Natural killer cell (primary cell): Measurements from ENCODE around the gene ATP5MK. TPM values are rescaled to one million over a fixed set of nuclear protein-coding genes. Genes with fewer than 3 reads are reported as not detected.

Source experiments
- ATAC-seq, 3 donors: fragments of 150-1000 bp in 2 of 3; fragments of 200-7000 bp in 1 of 3; cut with Tn5 transposase; 1 replicate in 1 of 3; 2 replicates in 2 of 3; pipeline ENCODE4 v1.10.0; 2021; ENCODE audit warnings: mild to moderate bottlenecking in 2 of 3, moderate library complexity in 2 of 3
- DNase-seq, 2 donors: peaks; one replicate each; pipeline versions ENCODE4 v3.0.0 to v3.0.0-alpha.2; 2013 to 2021; ENCODE audit warnings: mixed read lengths in 1 of 2
- H3K27ac ChIP-seq: one replicate; pipeline ENCODE4 v1.5.1; 2013; ENCODE audit warnings: mild to moderate bottlenecking, low read length
- H3K27me3 ChIP-seq: one replicate; pipeline ENCODE4 v1.6.1; 2013; ENCODE audit warnings: low read length; ENCODE audit not compliant: control insufficient read depth, insufficient read depth
- H3K36me3 ChIP-seq: one replicate; pipeline ENCODE4 v1.6.1; 2013; ENCODE audit warnings: low read length; ENCODE audit not compliant: control insufficient read depth, insufficient read depth
- H3K4me1 ChIP-seq: one replicate; pipeline ENCODE4 v1.6.1; 2013; ENCODE audit warnings: low read length; ENCODE audit not compliant: control insufficient read depth, insufficient read depth
- H3K4me3 ChIP-seq: one replicate; pipeline ENCODE4 v1.5.1; 2013; ENCODE audit warnings: low read length
- H3K9me3 ChIP-seq: one replicate; pipeline ENCODE4 v1.6.1; 2013; ENCODE audit warnings: low read length; ENCODE audit not compliant: control insufficient read depth, insufficient read depth
- H3K27ac Mint-ChIP-seq, 2 donors: one replicate each; pipeline ENCODE4 v1.8.0; 2022; ENCODE audit warnings: mild to moderate bottlenecking in 2 of 2, mixed read lengths in 2 of 2, moderate library complexity in 1 of 2
- H3K27me3 Mint-ChIP-seq, 2 donors: one replicate each; pipeline ENCODE4 v1.8.0; 2022; ENCODE audit warnings: low read depth in 2 of 2, mixed read lengths in 2 of 2
- H3K36me3 Mint-ChIP-seq: one replicate; pipeline ENCODE4 v1.8.0; 2022; ENCODE audit warnings: mixed read lengths
- H3K4me1 Mint-ChIP-seq, 2 donors: one replicate each; pipeline ENCODE4 v1.8.0; 2022; ENCODE audit warnings: mixed read lengths in 2 of 2
- H3K4me3 Mint-ChIP-seq: one replicate; pipeline ENCODE4 v1.8.0; 2022; ENCODE audit warnings: mild to moderate bottlenecking, moderate library complexity, mixed read lengths
- H3K9me3 Mint-ChIP-seq, 2 donors: one replicate each; pipeline ENCODE4 v1.8.0; 2022; ENCODE audit warnings: mixed read lengths in 2 of 2
- WGBS: methylation state at CpG from one replicate; pipeline ENCODE4 v1.1.7; 2013; ENCODE audit warnings: missing lambda C conversion rate; ENCODE audit not compliant: insufficient coverage; 5-methylcytosine and 5-hydroxymethylcytosine counted together
- intact Hi-C: fragments of 100-400 bp; cut with micrococcal nuclease; formaldehyde crosslinking; loops from one replicate; pipeline ENCODE4 v1.14.2; 2022
- total RNA-seq, 4 donors: library from RNA; stranded (reverse); fragments of 120-200 nt in 1 of 4; gene quantifications; one replicate each; pipeline versions ENCODE4 v1.2.3 to v1.2.4, GENCODE V29; 2013 to 2022
- TF ChIP-seq, protein P1 (sequence below): fragments of 200-600 bp; IDR thresholded peaks from one replicate; pipeline ENCODE4 v1.8.0; 2022; ENCODE audit warnings: antibody characterized with exemption

ATP5MK gene
- total RNA-seq, 3 donors from 2014 or later (not counting 1 experiment from before 2014, with no cell fraction given): 121 to 157 (median 154) TPM

DNA sequence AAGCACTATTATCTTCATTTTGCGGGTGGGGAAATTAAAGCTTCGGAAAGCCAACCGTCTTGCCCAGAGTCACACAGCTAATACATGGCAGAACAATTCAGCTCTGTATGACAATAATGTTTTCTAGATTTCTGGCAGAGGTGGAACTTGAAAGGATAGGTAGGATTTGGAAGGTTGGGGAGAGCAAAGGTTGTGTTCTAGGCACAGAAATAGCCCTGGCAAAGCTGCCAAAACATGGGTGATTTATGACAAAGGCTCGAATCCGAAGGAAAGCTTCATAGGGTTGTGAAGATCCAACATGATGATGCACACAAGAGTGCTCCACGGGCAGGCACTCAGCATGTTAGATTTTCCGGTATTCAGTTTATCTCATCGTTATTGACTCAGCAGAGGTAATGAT lies 19.3 kb upstream of the ATP5MK start:
- no peaks in the 10 kb centered on the region for H3K4me1 Mint-ChIP-seq
- DNase-seq (no peak), ATAC-seq (no peak)
- no peak overlapping the region for H3K4me3 ChIP-seq
- H3K27ac Mint-ChIP-seq: no peak overlapping the region
- H3K27ac ChIP-seq: no peak overlapping the region
- TF ChIP-seq, protein P1, sequence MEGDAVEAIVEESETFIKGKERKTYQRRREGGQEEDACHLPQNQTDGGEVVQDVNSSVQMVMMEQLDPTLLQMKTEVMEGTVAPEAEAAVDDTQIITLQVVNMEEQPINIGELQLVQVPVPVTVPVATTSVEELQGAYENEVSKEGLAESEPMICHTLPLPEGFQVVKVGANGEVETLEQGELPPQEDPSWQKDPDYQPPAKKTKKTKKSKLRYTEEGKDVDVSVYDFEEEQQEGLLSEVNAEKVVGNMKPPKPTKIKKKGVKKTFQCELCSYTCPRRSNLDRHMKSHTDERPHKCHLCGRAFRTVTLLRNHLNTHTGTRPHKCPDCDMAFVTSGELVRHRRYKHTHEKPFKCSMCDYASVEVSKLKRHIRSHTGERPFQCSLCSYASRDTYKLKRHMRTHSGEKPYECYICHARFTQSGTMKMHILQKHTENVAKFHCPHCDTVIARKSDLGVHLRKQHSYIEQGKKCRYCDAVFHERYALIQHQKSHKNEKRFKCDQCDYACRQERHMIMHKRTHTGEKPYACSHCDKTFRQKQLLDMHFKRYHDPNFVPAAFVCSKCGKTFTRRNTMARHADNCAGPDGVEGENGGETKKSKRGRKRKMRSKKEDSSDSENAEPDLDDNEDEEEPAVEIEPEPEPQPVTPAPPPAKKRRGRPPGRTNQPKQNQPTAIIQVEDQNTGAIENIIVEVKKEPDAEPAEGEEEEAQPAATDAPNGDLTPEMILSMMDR: no peak
- no peak overlapping the region for H3K4me3 Mint-ChIP-seq
- H3K4me1 ChIP-seq: no peaks in the 10 kb centered on the region
- no peaks in the 10 kb centered on the region for H3K27me3 Mint-ChIP-seq
- H3K9me3 ChIP-seq: no peaks in the 10 kb centered on the region
- WGBS: 91% methylated on average over 8 of the region's 8 CpGs
- H3K9me3 Mint-ChIP-seq: no peaks in the 10 kb centered on the region
- intact Hi-C loops: no loop called here
- no peaks in the 10 kb centered on the region for H3K27me3 ChIP-seq
- peaks cover 24% of the 10 kb centered on the region for H3K36me3 Mint-ChIP-seq
- H3K36me3 ChIP-seq: peaks cover 84% of the 10 kb centered on the region

DNA sequence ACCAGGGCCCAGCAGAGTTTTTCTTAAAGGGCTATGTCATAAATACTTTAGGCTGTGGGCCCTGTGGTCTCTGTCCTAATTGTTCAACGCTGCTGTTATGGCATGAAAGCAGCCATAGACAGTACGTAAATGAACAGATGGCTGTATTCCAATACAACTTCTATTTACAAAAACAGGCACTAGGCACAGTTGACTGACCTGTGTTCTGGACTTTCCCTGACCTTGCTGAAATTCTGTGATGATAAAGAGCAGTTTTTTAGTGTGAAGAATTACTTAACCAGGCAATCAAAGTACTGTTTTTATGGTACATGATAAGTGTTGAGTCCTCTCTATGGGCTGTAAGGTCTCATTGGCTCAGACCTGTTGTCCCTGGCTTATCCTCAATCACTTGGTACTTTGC lies 17.3 kb upstream of the ATP5MK start:
- Histone ChIP-seq H3K4me3 (no peak overlapping the region), H3K4me1 (no peaks in the 10 kb centered on the region), H3K36me3 (peaks cover 84% of the 10 kb centered on the region), H3K27ac (no peak overlapping the region), H3K9me3 (no peaks in the 10 kb centered on the region), H3K27me3 (no peaks in the 10 kb centered on the region)
- Mint-ChIP-seq H3K27me3 (no peaks in the 10 kb centered on the region), H3K4me3 (no peak overlapping the region), H3K27ac (no peak overlapping the region), H3K36me3 (peaks cover 35% of the 10 kb centered on the region), H3K9me3 (no peaks in the 10 kb centered on the region), H3K4me1 (no peaks in the 10 kb centered on the region)
- intact Hi-C loops: loop anchor here (5.0 kb wide), 1 partner anchor 274 kb away; no protein-coding TSS in a partner anchor
- 100% methylated on average over 2 of the region's 2 CpGs for WGBS
- ATAC-seq (no peak), DNase-seq (no peak)
- TF ChIP-seq, protein P1: no peak

DNA sequence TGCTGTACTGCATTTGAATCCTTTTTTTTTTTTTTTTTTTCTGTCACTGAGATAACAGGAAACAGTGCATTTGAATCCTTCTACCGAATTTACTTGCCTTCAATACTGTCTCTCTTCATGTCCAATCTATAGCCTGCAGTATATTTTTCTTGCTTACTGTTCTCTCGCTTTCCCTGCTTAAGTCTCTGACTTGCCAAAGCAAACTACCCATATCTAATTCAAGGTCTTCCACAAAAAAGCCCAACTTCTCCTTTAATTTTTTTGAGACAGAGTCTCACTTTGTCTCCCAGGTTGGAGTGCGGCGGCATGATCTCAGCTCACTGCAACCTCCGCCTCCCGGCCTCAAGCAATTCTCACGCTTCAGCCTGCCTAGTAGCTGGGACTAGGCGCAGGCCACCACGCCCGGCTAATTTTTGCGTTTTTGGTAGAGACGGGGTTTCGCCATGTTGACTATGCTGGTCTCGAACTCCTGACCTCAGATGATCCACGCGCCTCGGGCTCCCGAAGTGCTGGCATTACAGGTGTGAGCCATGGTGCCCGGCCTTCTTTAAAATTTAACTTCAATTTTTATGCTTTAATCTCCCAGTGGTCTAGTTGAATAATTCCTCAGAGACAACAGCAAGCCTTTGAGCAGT lies 1.0 kb upstream of the ATP5MK start:
- no peaks in the 10 kb centered on the region for H3K36me3 Mint-ChIP-seq

More for the DNA sequence above, 1.0 kb upstream of the ATP5MK start:
- Mint-ChIP-seq H3K27ac (peak overlapping the region; percentile 96 to 98), H3K27me3 (no peaks in the 10 kb centered on the region), H3K4me3 (peak overlapping the region; percentile 99), H3K9me3 (no peaks in the 10 kb centered on the region), H3K4me1 (peaks cover 43 to 45% of the 10 kb centered on the region in 2 donors)
- TF ChIP-seq, protein P1: no peak
- H3K27me3 ChIP-seq: no peaks in the 10 kb centered on the region
- H3K27ac ChIP-seq: no peak overlapping the region
- intact Hi-C loops: no loop called here
- peaks cover 20% of the 10 kb centered on the region for H3K36me3 ChIP-seq
- H3K9me3 ChIP-seq: no peaks in the 10 kb centered on the region
- 81% methylated on average over 19 of the region's 19 CpGs for WGBS
- ATAC-seq (no peak), DNase-seq (no peak)
- H3K4me3 ChIP-seq: peak overlapping the region; percentile 82
- peaks cover 20% of the 10 kb centered on the region for H3K4me1 ChIP-seq
